Measurements from ENCODE around the gene CLEC11A.

The CLEC11A gene

DNA sequence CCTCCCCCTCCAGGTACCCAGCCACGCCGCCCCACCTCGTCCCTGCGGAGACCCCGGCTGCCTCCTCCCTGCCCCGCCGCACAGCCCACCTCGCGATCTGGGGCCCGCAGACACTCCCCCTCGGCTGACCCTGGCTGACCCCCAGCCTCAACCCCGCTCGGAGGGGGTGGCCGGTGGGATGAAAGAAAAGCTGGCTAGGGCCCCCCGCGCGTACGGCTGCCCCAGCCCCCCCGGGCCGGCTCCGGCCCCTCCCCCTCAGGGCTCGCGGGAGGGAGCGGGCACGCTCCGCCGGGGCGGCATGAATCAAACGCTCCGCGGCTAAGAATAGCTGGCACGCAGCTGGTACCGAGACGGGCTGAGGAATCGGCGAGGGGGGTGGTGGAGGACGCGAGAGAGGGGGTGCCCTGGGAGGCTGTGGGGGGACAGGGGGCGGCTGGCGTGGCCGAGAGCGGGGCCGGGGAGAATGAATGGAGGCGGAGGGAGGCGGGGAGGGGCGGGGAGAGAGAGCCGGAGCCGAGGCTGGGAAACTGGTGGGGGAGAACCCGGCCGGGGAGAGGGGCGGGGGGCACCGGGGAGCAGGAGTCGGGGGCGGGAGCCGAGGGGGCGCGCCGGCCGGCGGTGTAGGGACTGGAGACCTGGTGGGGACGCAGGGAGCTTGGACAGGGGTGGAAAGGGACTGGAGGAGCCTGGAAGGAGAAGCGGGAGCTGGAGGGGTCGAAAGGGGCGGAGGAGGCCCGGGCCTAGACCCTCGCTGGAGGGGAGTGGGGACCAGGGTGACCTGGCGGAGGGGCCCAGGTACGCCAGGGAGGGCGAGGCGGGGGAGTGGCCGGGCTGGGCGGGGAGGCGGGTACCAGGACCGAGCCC is 4.7 kb upstream of the CLEC11A start:
- Histone ChIP-seq H3K9me3 (replicated peaks; ENCODE audit: insufficient read depth, low read length) (no peaks in the 10 kb centered on the region), H3K9me2 (replicated peaks; ENCODE audit: insufficient read depth, low read length) (no peaks in the 10 kb centered on the region), H3K9ac (ENCODE audit: low read length) (no peak overlapping the region), H3K4me1 (ENCODE audit: low read length) (no peaks in the 10 kb centered on the region), H3K27ac (ENCODE audit: low read length) (no peak overlapping the region), H4K20me1 (ENCODE audit: insufficient read depth, low read length) (no peaks in the 10 kb centered on the region), H3K4me3 (ENCODE audit: low read length) (no peak overlapping the region), H3K27me3 (replicated peaks; ENCODE audit: insufficient read depth, low read length) (peaks cover 56% of the 10 kb centered on the region), H3K4me2 (ENCODE audit: low read depth, low read length) (no peak overlapping the region), H3K36me3 (replicated peaks; ENCODE audit: insufficient read depth, low read length) (no peaks in the 10 kb centered on the region), H3K79me2 (ENCODE audit: low read length) (no peaks in the 10 kb centered on the region), H3F3A (ENCODE audit: insufficient read depth, low read length) (no peaks in the 10 kb centered on the region), H2AFZ (ENCODE audit: low read length) (no peak overlapping the region)
- TF ChIP-seq EZH2phosphoT487 (IDR thresholded peaks at IDR 0.05; ENCODE audit: low read length), result no peak
- TF ChIP-seq EZH2 (optimal IDR thresholded peaks at IDR 0.05; ENCODE audit: low read depth, low read length), result no peak
- TF ChIP-seq, protein P1, sequence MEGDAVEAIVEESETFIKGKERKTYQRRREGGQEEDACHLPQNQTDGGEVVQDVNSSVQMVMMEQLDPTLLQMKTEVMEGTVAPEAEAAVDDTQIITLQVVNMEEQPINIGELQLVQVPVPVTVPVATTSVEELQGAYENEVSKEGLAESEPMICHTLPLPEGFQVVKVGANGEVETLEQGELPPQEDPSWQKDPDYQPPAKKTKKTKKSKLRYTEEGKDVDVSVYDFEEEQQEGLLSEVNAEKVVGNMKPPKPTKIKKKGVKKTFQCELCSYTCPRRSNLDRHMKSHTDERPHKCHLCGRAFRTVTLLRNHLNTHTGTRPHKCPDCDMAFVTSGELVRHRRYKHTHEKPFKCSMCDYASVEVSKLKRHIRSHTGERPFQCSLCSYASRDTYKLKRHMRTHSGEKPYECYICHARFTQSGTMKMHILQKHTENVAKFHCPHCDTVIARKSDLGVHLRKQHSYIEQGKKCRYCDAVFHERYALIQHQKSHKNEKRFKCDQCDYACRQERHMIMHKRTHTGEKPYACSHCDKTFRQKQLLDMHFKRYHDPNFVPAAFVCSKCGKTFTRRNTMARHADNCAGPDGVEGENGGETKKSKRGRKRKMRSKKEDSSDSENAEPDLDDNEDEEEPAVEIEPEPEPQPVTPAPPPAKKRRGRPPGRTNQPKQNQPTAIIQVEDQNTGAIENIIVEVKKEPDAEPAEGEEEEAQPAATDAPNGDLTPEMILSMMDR (IDR thresholded peaks at IDR 0.05; ENCODE audit: low read length), result no peak
- DNase-seq, result no peak

DNA sequence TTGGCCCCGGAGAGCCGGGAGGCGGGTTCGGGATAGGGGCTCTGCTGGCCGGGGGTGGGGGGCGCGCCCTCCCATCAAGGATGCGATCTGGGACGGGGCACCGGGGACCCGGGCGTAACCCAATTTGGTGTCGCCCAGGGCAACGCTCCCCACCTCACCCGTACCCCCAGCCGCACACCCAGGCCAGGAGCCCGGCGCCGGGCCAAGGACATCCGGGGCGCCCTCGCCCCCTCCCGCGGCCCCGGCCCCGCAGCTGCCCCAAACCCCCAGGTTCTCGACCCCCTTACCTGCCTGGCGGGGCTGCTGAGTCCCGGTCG is 4.1 kb upstream of the CLEC11A start:
- Histone ChIP-seq H3K4me2 (ENCODE audit: low read depth, low read length) (no peak overlapping the region), H3K36me3 (replicated peaks; ENCODE audit: insufficient read depth, low read length) (no peaks in the 10 kb centered on the region), H3K27ac (ENCODE audit: low read length) (no peak overlapping the region), H3K4me3 (ENCODE audit: low read length) (no peak overlapping the region), H3K27me3 (replicated peaks; ENCODE audit: insufficient read depth, low read length) (peaks cover 52% of the 10 kb centered on the region), H3F3A (ENCODE audit: insufficient read depth, low read length) (no peaks in the 10 kb centered on the region), H3K79me2 (ENCODE audit: low read length) (no peaks in the 10 kb centered on the region), H3K9me2 (replicated peaks; ENCODE audit: insufficient read depth, low read length) (no peaks in the 10 kb centered on the region), H2AFZ (ENCODE audit: low read length) (no peak overlapping the region), H3K9me3 (replicated peaks; ENCODE audit: insufficient read depth, low read length) (no peaks in the 10 kb centered on the region), H3K4me1 (ENCODE audit: low read length) (no peaks in the 10 kb centered on the region), H4K20me1 (ENCODE audit: insufficient read depth, low read length) (no peaks in the 10 kb centered on the region), H3K9ac (ENCODE audit: low read length) (no peak overlapping the region)
- no peak for DNase-seq
- TF ChIP-seq EZH2phosphoT487 (IDR thresholded peaks at IDR 0.05; ENCODE audit: low read length), result no peak
- no peak for TF ChIP-seq EZH2 (optimal IDR thresholded peaks at IDR 0.05; ENCODE audit: low read depth, low read length)
- TF ChIP-seq, protein P1 (IDR thresholded peaks at IDR 0.05; ENCODE audit: low read length), result no peak

DNA sequence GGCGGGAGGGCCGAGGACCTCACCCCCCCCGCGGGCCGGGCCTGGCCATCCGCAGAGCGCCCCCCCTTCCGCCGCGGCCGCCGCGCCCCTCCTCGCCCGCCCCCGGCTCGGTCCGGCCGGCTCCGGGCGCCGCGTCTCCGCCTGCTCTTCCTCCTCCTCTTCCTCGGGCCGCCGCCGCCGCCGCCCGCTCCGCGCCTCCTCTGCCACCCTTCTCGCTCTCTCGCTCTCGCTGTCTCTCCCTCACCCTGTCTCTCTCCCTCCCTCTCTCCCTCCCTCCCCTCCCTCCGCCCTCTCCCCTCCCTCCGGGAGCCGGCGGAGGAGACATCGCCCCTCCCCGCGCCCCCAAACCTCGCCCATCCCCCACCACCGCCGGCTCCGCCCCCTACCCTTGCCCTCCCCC is 3.6 kb upstream of the CLEC11A start, which contains the start of gene SHANK1:
Gene SHANK1, minus strand, starts transcription at position 237 of the 400 bp plus-strand sequence. CDS start 2,883 bp downstream, outside the sequence.
- Histone ChIP-seq H3K79me2 (ENCODE audit: low read length) (no peaks in the 10 kb centered on the region), H3K4me2 (ENCODE audit: low read depth, low read length) (no peak within 1 kb of the TSS), H3K9ac (ENCODE audit: low read length) (no peak within 1 kb of the TSS), H3K9me2 (replicated peaks; ENCODE audit: insufficient read depth, low read length) (no peaks in the 10 kb centered on the region), H3K4me3 (ENCODE audit: low read length) (no peak within 1 kb of the TSS), H3F3A (ENCODE audit: insufficient read depth, low read length) (no peaks in the 10 kb centered on the region), H3K27ac (ENCODE audit: low read length) (no peak within 1 kb of the TSS), H3K27me3 (replicated peaks; ENCODE audit: insufficient read depth, low read length) (peaks cover 47% of the 10 kb centered on the region), H4K20me1 (ENCODE audit: insufficient read depth, low read length) (no peaks in the 10 kb centered on the region), H3K36me3 (replicated peaks; ENCODE audit: insufficient read depth, low read length) (no peaks in the 10 kb centered on the region), H3K4me1 (ENCODE audit: low read length) (no peaks in the 10 kb centered on the region), H3K9me3 (replicated peaks; ENCODE audit: insufficient read depth, low read length) (no peaks in the 10 kb centered on the region), H2AFZ (ENCODE audit: low read length) (no peak within 1 kb of the TSS)
- DNase-seq, result no peak
- TF ChIP-seq EZH2 (optimal IDR thresholded peaks at IDR 0.05; ENCODE audit: low read depth, low read length) (no peak), EZH2phosphoT487 (IDR thresholded peaks at IDR 0.05; ENCODE audit: low read length) (no peak)
- TF ChIP-seq, protein P1 (IDR thresholded peaks at IDR 0.05; ENCODE audit: low read length), result no peak
